ENCODE measurements around the gene SMG7. TPM values are rescaled to one million over a fixed set of nuclear protein-coding genes. Genes with fewer than 3 reads are reported as not detected.

SMG7 gene
- total and polyA plus RNA-seq, 10 of the 15 experiments (the other 5 are each of a cell fraction or from before 2014, with no cell fraction given) = 9.5 to 65.4 (median 42.7) TPM

GRCh38 chr1:183598386-183598785, 126.1 kb downstream of the SMG7 start:
- H3K4me3 ChIP-seq = no peak overlapping the region
- H3K9ac ChIP-seq (ENCODE audit: control insufficient read depth, insufficient read depth, low read length) = peak overlapping the region; percentile 26; the same call in 1 of the 2 replicates
- ChIA-PET RAD21 (ENCODE audit: unreplicated experiment) (interaction anchor here (0.7 to 8.5 kb wide), 10 partner anchors 8 to 318 kb away, joined by 3 to 188 read pairs (median 4); partner anchors contain the start of genes NCF2 and SMG7), CTCF (interaction anchor here (0.8 to 4.2 kb wide), 9 partner anchors 9 to 128 kb away, joined by 3 to 30 read pairs (median 4); partner anchors contain the start of gene NCF2), SMC1A (ENCODE audit: uncharacterized antibody, unreplicated experiment) (interaction anchor here (0.6 to 2.5 kb wide), 17 partner anchors 9 to 571 kb away, joined by 3 to 18 read pairs (median 4); partner anchors contain the start of gene NCF2), POLR2A (interaction anchor here (0.6 to 1.3 kb wide), 7 partner anchors 8 to 36 kb away, joined by 3 to 15 read pairs (median 4); partner anchors contain the start of gene NCF2)
- no peaks in the 10 kb centered on the region for H3K79me2 ChIP-seq (ENCODE audit: control insufficient read depth, insufficient read depth, low read length)
- no peaks in the 10 kb centered on the region for H3K27me3 ChIP-seq (replicated peaks in 1 of 2; ENCODE audit: control insufficient read depth in 2 of 2, insufficient read depth in 2 of 2, low read length in 1 of 2)
- no peaks in the 10 kb centered on the region; the same call in 1 of the 3 replicates for H3K9me3 ChIP-seq (replicated peaks; ENCODE audit: control insufficient read depth, insufficient read depth, low read length)
- peak overlapping the region; percentile 71 for H2AFZ ChIP-seq (ENCODE audit: control insufficient read depth, low read depth, low read length)
- no peaks in the 10 kb centered on the region for H3K36me3 ChIP-seq (ENCODE audit: control insufficient read depth in 2 of 2, insufficient read depth in 2 of 2, low read length in 1 of 2)
- ATAC-seq (peak; percentile 78), FAIRE-seq (peak; percentile 64), DNase-seq (ENCODE audit: low read depth, low spot score) (no peak)
- H3K27ac ChIP-seq (ENCODE audit: control insufficient read depth, insufficient read depth) = peak overlapping the region; percentile 59
- H3K4me2 ChIP-seq (ENCODE audit: control insufficient read depth, insufficient read depth) = peak overlapping the region; percentile 66
- 18% methylated on average over 2 of the region's 2 CpGs for WGBS (ENCODE audit: insufficient coverage, insufficient replicate concordance, low lambda C conversion rate, missing lambda C conversion rate)
- peaks cover 33% of the 10 kb centered on the region for H3K4me1 ChIP-seq (ENCODE audit: control insufficient read depth, insufficient read depth, low read length)
- H4K20me1 ChIP-seq (ENCODE audit: control insufficient read depth, insufficient read depth) = no peaks in the 10 kb centered on the region
- BruUV-seq (replicated peaks) = no TSS peak
- in situ Hi-C loops (cut with MboI) = no loop called here
- intact Hi-C loops (cut with micrococcal nuclease; ENCODE audit: unreplicated experiment) = no loop called here
- peak; percentile 51 for TF ChIP-seq JUNB (IDR thresholded peaks at IDR 0.05)
- TF ChIP-seq ATF2 (IDR thresholded peaks at IDR 0.05; ENCODE audit: low read length) = no peak
- no peak for TF ChIP-seq SKIL (IDR thresholded peaks at IDR 0.05; ENCODE audit: low read depth, poor library complexity, severe bottlenecking)
- no peak for TF ChIP-seq IRF5 (IDR thresholded peaks at IDR 0.05; ENCODE audit: borderline replicate concordance)
- TF ChIP-seq STAT1 (conservative IDR thresholded peaks at IDR 0.05) = no peak
- TF ChIP-seq RELA (IDR thresholded peaks at IDR 0.05; ENCODE audit: borderline replicate concordance, partially characterized antibody) = no peak
- peak; percentile 35; the same call in 1 of the 2 replicates for TF ChIP-seq NFIC (IDR thresholded peaks at IDR 0.05; ENCODE audit: low read depth, low read length)
- TF ChIP-seq EP300 (IDR thresholded peaks at IDR 0.05; ENCODE audit: borderline replicate concordance in 1 of 2, control insufficient read depth in 1 of 2, low read depth in 2 of 2, low read length in 2 of 2) = 0 out of 4 replicates have a peak, but pooled peaks of 1 of the 2 experiments have one; percentile 18
- no peak for TF ChIP-seq HDAC6 (IDR thresholded peaks at IDR 0.05; ENCODE audit: unreplicated experiment)
- TF ChIP-seq PAX5 (IDR thresholded peaks at IDR 0.05; ENCODE audit: borderline replicate concordance, low read depth, low read length) = no peak
- TF ChIP-seq STAT3 (IDR thresholded peaks at IDR 0.05; ENCODE audit: low read depth, low read length) = no peak
- TF ChIP-seq PAX8 (IDR thresholded peaks at IDR 0.05) = no peak
- peak; percentile 62 for TF ChIP-seq NBN (IDR thresholded peaks at IDR 0.05)
- no peak for TF ChIP-seq ASH2L (IDR thresholded peaks at IDR 0.05; ENCODE audit: borderline replicate concordance, low read depth)
- TF ChIP-seq CEBPB (IDR thresholded peaks at IDR 0.05; ENCODE audit: borderline replicate concordance in 1 of 2, low read depth in 2 of 2, low read length in 2 of 2) = no peak
- TF ChIP-seq HDGF (IDR thresholded peaks at IDR 0.05) = peak; percentile 75
- no peak for TF ChIP-seq SREBF1 (IDR thresholded peaks at IDR 0.05; ENCODE audit: low read length)
- 0 out of 2 replicates have a peak, but pooled peaks have one; percentile 44 for TF ChIP-seq ZNF384 (IDR thresholded peaks at IDR 0.05; ENCODE audit: borderline replicate concordance, low read depth, low read length)
- peak; percentile 28 for TF ChIP-seq MEF2B (IDR thresholded peaks at IDR 0.05; ENCODE audit: partially characterized antibody, poor library complexity, severe bottlenecking)
- no peak for TF ChIP-seq DPF2 (IDR thresholded peaks at IDR 0.05)
- TF ChIP-seq NR2F1 (conservative IDR thresholded peaks at IDR 0.05) = no peak

Data from GM12878 (cell line).